ENCODE data around the gene ELOB.

DNA sequence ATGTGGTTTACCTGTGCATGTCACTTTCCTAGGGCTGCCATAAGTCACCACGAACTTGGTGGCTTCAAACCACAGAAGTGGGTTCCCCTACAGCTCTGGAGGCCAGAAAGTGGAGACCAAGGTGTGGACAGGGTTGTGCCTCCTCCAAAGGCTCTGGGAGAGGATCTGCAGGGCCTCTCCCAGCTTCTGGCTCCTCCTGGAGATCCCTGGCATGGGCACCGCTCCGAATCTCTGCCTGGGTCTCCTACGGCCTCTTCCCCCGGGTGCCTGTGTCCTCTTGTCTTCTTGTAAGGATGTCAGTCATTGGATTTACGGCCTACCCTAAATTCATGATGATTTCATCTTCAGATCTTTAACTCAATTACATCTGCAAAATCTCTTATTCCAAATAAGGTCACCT is 27.1 kb downstream of the ELOB start:
- TF ChIP-seq, protein P1, sequence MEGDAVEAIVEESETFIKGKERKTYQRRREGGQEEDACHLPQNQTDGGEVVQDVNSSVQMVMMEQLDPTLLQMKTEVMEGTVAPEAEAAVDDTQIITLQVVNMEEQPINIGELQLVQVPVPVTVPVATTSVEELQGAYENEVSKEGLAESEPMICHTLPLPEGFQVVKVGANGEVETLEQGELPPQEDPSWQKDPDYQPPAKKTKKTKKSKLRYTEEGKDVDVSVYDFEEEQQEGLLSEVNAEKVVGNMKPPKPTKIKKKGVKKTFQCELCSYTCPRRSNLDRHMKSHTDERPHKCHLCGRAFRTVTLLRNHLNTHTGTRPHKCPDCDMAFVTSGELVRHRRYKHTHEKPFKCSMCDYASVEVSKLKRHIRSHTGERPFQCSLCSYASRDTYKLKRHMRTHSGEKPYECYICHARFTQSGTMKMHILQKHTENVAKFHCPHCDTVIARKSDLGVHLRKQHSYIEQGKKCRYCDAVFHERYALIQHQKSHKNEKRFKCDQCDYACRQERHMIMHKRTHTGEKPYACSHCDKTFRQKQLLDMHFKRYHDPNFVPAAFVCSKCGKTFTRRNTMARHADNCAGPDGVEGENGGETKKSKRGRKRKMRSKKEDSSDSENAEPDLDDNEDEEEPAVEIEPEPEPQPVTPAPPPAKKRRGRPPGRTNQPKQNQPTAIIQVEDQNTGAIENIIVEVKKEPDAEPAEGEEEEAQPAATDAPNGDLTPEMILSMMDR (conservative IDR thresholded peaks at IDR 0.05; ENCODE audit: low read length) = no peak
- TF ChIP-seq EZH2phosphoT487 (IDR thresholded peaks at IDR 0.05; ENCODE audit: borderline replicate concordance) = no peak
